Measurements from ENCODE around the gene CDC23. TPM values are rescaled to one million over a fixed set of nuclear protein-coding genes. Genes with fewer than 3 reads are reported as not detected.

The CDC23 gene
- total and polyA plus RNA-seq, 10 of the 15 experiments (the other 5 are each of a cell fraction or from before 2014, with no cell fraction given) = 37.1 to 66.1 (median 48.6) TPM

DNA sequence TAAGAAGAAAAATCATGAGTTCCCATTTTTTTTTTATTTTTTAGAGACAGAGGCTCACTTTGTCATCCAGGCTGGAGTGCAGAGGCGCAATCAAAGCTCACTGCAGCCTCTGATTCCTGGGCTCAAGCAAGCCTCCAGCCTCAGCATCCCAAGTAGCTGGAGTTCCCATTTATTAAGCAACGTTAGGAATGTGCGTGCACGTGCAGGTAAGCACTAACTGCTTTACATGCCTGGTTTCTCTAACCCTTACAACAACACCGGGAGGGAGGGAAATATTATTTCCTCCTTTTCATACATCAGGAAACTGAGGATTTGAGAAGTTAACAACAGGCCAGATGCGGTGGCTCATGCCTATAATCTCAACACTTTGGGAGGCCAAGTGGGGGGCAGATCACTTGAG, 16.3 kb upstream of the CDC23 start:
- SMC1A ChIA-PET (ENCODE audit: uncharacterized antibody, unreplicated experiment) = no interaction called here
- RAD21 ChIA-PET (ENCODE audit: unreplicated experiment) = no interaction called here

DNA sequence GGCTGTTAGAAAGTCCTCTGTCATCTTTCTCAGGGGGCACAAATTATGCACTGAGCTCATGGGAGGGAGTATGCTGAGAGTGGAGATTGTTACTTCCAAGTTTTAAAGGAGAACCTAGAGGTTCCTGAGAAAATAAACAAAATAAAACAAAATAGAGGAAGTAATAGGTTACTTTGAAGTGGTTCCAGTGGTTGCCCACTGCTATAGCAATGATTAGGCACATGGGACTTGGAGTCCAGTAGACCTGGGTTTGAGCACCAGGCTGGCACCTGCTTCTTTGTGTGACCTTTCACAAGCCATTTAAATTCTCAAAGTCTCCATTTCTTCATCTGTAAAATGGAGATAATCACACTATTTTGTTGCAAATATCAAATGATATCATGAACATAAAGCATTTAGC, 13.8 kb upstream of the CDC23 start:
- Histone ChIP-seq H3K9ac (ENCODE audit: control insufficient read depth, insufficient read depth, low read length) (no peak overlapping the region), H3K36me3 (ENCODE audit: control insufficient read depth in 2 of 2, insufficient read depth in 2 of 2, low read length in 1 of 2) (no peaks in the 10 kb centered on the region), H2AFZ (ENCODE audit: control insufficient read depth, low read depth, low read length) (no peak overlapping the region), H3K4me1 (ENCODE audit: control insufficient read depth, insufficient read depth, low read length) (no peaks in the 10 kb centered on the region), H3K79me2 (ENCODE audit: control insufficient read depth, insufficient read depth, low read length) (no peaks in the 10 kb centered on the region), H3K9me3 (replicated peaks; ENCODE audit: control insufficient read depth, insufficient read depth, low read length) (peaks cover 3% of the 10 kb centered on the region; the same call in 1 of the 3 replicates), H3K4me3 (no peak overlapping the region), H3K27me3 (replicated peaks in 1 of 2; ENCODE audit: control insufficient read depth in 2 of 2, insufficient read depth in 2 of 2, low read length in 1 of 2) (no peaks in the 10 kb centered on the region; a peak in 1 of 4 replicates), H3K4me2 (ENCODE audit: control insufficient read depth, insufficient read depth) (no peak overlapping the region), H3K27ac (ENCODE audit: control insufficient read depth, insufficient read depth) (no peak overlapping the region), H4K20me1 (ENCODE audit: control insufficient read depth, insufficient read depth) (no peaks in the 10 kb centered on the region)
- in situ Hi-C loops (cut with MboI) (no loop called here), intact Hi-C loops (cut with micrococcal nuclease; ENCODE audit: unreplicated experiment) (no loop called here)
- FAIRE-seq = no peak
- POLR2A ChIA-PET = no interaction called here
- no TSS peak for BruUV-seq (replicated peaks)
- DNase-seq (ENCODE audit: low read depth, low spot score) = no peak
- peak; percentile 55 for ATAC-seq
- CTCF ChIA-PET = no interaction called here
- TF ChIP-seq CREB1 (IDR thresholded peaks at IDR 0.05; ENCODE audit: low read depth) = no peak
- peak; percentile 61 for TF ChIP-seq RUNX3 (IDR thresholded peaks at IDR 0.05; ENCODE audit: low read length)
- TF ChIP-seq MYB (IDR thresholded peaks at IDR 0.05; ENCODE audit: borderline replicate concordance, low read depth, low read length) = no peak
- no peak for TF ChIP-seq ATF7 (IDR thresholded peaks at IDR 0.05; ENCODE audit: low read depth)
- no peak for TF ChIP-seq EGR1 (IDR thresholded peaks at IDR 0.05; ENCODE audit: borderline replicate concordance in 1 of 2, low read depth in 2 of 2, low read length in 2 of 2)
- TF ChIP-seq, protein P1, sequence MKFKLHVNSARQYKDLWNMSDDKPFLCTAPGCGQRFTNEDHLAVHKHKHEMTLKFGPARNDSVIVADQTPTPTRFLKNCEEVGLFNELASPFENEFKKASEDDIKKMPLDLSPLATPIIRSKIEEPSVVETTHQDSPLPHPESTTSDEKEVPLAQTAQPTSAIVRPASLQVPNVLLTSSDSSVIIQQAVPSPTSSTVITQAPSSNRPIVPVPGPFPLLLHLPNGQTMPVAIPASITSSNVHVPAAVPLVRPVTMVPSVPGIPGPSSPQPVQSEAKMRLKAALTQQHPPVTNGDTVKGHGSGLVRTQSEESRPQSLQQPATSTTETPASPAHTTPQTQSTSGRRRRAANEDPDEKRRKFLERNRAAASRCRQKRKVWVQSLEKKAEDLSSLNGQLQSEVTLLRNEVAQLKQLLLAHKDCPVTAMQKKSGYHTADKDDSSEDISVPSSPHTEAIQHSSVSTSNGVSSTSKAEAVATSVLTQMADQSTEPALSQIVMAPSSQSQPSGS (IDR thresholded peaks at IDR 0.05; ENCODE audit: low read length) = no peak
- RAD21 ChIA-PET (ENCODE audit: unreplicated experiment) = no interaction called here
- SMC1A ChIA-PET (ENCODE audit: uncharacterized antibody, unreplicated experiment) = interaction anchor here (0.6 kb wide), 1 partner anchor 15 kb away, joined by 4 read pairs; no protein-coding TSS in a partner anchor

More for the DNA sequence above, 16.3 kb upstream of the CDC23 start:
- no peak overlapping the region for H3K9ac ChIP-seq (ENCODE audit: control insufficient read depth, insufficient read depth, low read length)
- no peaks in the 10 kb centered on the region for H3K4me1 ChIP-seq (ENCODE audit: control insufficient read depth, insufficient read depth, low read length)
- DNase-seq (ENCODE audit: low read depth, low spot score) (no peak), FAIRE-seq (no peak), ATAC-seq (no peak)
- TF ChIP-seq CBX3 (IDR thresholded peaks at IDR 0.05; ENCODE audit: borderline replicate concordance, low read depth) = no peak
- no peak for TF ChIP-seq POLR2A (IDR thresholded peaks at IDR 0.05; ENCODE audit: low read depth, low read length)
- TF ChIP-seq NFYB (IDR thresholded peaks at IDR 0.05; ENCODE audit: insufficient read depth, low read depth, low read length) = no peak
- TF ChIP-seq, protein P2, sequence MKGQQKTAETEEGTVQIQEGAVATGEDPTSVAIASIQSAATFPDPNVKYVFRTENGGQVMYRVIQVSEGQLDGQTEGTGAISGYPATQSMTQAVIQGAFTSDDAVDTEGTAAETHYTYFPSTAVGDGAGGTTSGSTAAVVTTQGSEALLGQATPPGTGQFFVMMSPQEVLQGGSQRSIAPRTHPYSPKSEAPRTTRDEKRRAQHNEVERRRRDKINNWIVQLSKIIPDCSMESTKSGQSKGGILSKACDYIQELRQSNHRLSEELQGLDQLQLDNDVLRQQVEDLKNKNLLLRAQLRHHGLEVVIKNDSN (IDR thresholded peaks at IDR 0.05; ENCODE audit: borderline replicate concordance, extremely low read length, insufficient read depth, low read depth, low read length) = no peak
- TF ChIP-seq SUZ12 (IDR thresholded peaks at IDR 0.05; ENCODE audit: unreplicated experiment) = no peak
- no peak for TF ChIP-seq CBFB (IDR thresholded peaks at IDR 0.05; ENCODE audit: low read depth)
- no peak for TF ChIP-seq ATF7 (IDR thresholded peaks at IDR 0.05; ENCODE audit: low read depth)
- TF ChIP-seq TAF1 (IDR thresholded peaks at IDR 0.05; ENCODE audit: borderline replicate concordance, low read depth, low read length) = no peak
- TF ChIP-seq MTA3 (IDR thresholded peaks at IDR 0.05; ENCODE audit: borderline replicate concordance, low read length) = no peak
- in situ Hi-C loops (cut with MboI) (no loop called here), intact Hi-C loops (cut with micrococcal nuclease; ENCODE audit: unreplicated experiment) (no loop called here)
- POLR2A ChIA-PET = no interaction called here
- BruUV-seq (replicated peaks) = no TSS peak
- peaks cover 3% of the 10 kb centered on the region; the same call in 1 of the 3 replicates for H3K9me3 ChIP-seq (replicated peaks; ENCODE audit: control insufficient read depth, insufficient read depth, low read length)
- no peak overlapping the region for H3K27ac ChIP-seq (ENCODE audit: control insufficient read depth, insufficient read depth)
- CTCF ChIA-PET = no interaction called here
- no peak overlapping the region for H3K4me2 ChIP-seq (ENCODE audit: control insufficient read depth, insufficient read depth)
- H4K20me1 ChIP-seq (ENCODE audit: control insufficient read depth, insufficient read depth) = no peaks in the 10 kb centered on the region
- 55% methylated on average over 6 of the region's 6 CpGs for WGBS (ENCODE audit: insufficient coverage, insufficient replicate concordance, low lambda C conversion rate, missing lambda C conversion rate)
- H3K4me3 ChIP-seq = no peak overlapping the region
- H3K36me3 ChIP-seq (ENCODE audit: control insufficient read depth in 2 of 2, insufficient read depth in 2 of 2, low read length in 1 of 2) = no peaks in the 10 kb centered on the region
- no peaks in the 10 kb centered on the region for H3K79me2 ChIP-seq (ENCODE audit: control insufficient read depth, insufficient read depth, low read length)
- H3K27me3 ChIP-seq (replicated peaks in 1 of 2; ENCODE audit: control insufficient read depth in 2 of 2, insufficient read depth in 2 of 2, low read length in 1 of 2) = no peaks in the 10 kb centered on the region; a peak in 1 of 4 replicates
- no peak overlapping the region for H2AFZ ChIP-seq (ENCODE audit: control insufficient read depth, low read depth, low read length)
